WTC11 (cell line): ENCODE data around the gene ARFGAP2. TPM values are rescaled to one million over a fixed set of nuclear protein-coding genes. Genes with fewer than 3 reads are reported as not detected.
A peak's percentile ranks its signal among the peaks of the same experiment; 100 is the strongest.

Source experiments
- ATAC-seq: fragments of 200-7000 bp; cut with Tn5 transposase; 2 replicates; pipeline ENCODE4 v1.10.0; 2021; ENCODE audit warnings: mild to moderate bottlenecking, moderate library complexity
- CTCF ChIA-PET: fragments of 300-600 bp; sonication (Branson Sonifier 250); formaldehyde crosslinking; loops from one replicate; lab custom pipeline; 2021; ENCODE audit warnings: antibody characterized with exemption; lab: Charles Lee
- POLR2A ChIA-PET: fragments of 350-600 bp; sonication (Branson Sonifier 250); formaldehyde crosslinking; loops from one replicate; lab custom pipeline; 2021; ENCODE audit warnings: antibody characterized with exemption; lab: Charles Lee
- DNase-seq: peaks from one replicate; pipeline ENCODE4 v3.0.0; 2021; ENCODE audit warnings: low spot score
- H3K27ac Mint-ChIP-seq: 2 replicates; pipeline ENCODE4 v1.8.0; 2021; ENCODE audit warnings: mixed read lengths
- H3K27me3 Mint-ChIP-seq: 2 replicates; pipeline ENCODE4 v1.8.0; 2021; ENCODE audit warnings: low read depth, mild to moderate bottlenecking, moderate library complexity, mixed read lengths
- H3K36me3 Mint-ChIP-seq: 2 replicates; pipeline ENCODE4 v1.8.0; 2021; ENCODE audit warnings: mixed read lengths
- H3K4me1 Mint-ChIP-seq: 2 replicates; pipeline ENCODE4 v1.8.0; 2022; ENCODE audit warnings: mixed read lengths
- H3K4me3 Mint-ChIP-seq: 2 replicates; pipeline ENCODE4 v1.8.0; 2021; ENCODE audit warnings: mild to moderate bottlenecking, moderate library complexity, mixed read lengths
- H3K9me3 Mint-ChIP-seq: 2 replicates; pipeline ENCODE4 v1.8.0; 2021; ENCODE audit warnings: mixed read lengths
- AR ChIP-seq: fragments of 250-450 bp; sonication (Bioruptor Pico); IDR thresholded peaks from 2 replicates; pipeline ENCODE4 v1.9.0; 2021; ENCODE audit warnings: mild to moderate bottlenecking
- CREM ChIP-seq: sonication (generic); formaldehyde crosslinking; IDR thresholded peaks from 2 replicates; pipeline ENCODE4 v1.8.1; 2022; ENCODE audit warnings: mild to moderate bottlenecking, missing genetic modification reagents, moderate library complexity
- CTCF ChIP-seq: fragments of 200-600 bp; IDR thresholded peaks from 2 replicates; pipeline ENCODE4 v1.8.0; 2022; ENCODE audit warnings: antibody characterized with exemption
- E2F5 ChIP-seq: sonication (generic); formaldehyde crosslinking; IDR thresholded peaks from 2 replicates; pipeline ENCODE4 v1.8.1; 2022; ENCODE audit warnings: mild to moderate bottlenecking, moderate library complexity, missing genetic modification reagents
- FOXP4 ChIP-seq: sonication (generic); formaldehyde crosslinking; IDR thresholded peaks from 2 replicates; pipeline ENCODE4 v1.8.0; 2022; ENCODE audit warnings: mild to moderate bottlenecking, missing genetic modification reagents
- NR1H2 ChIP-seq: sonication (generic); formaldehyde crosslinking; IDR thresholded peaks from 2 replicates; pipeline ENCODE4 v1.9.0; 2021; ENCODE audit warnings: mild to moderate bottlenecking, moderate library complexity, missing genetic modification reagents
- TP53 ChIP-seq: sonication (generic); formaldehyde crosslinking; IDR thresholded peaks from 2 replicates; pipeline ENCODE4 v1.8.1; 2023; ENCODE audit warnings: mild to moderate bottlenecking, missing genetic modification reagents
- ZNF425 ChIP-seq: fragments of 250-450 bp; sonication (Bioruptor Pico); conservative IDR thresholded peaks from 2 replicates; pipeline ENCODE4 v1.9.0; 2021; ENCODE audit warnings: mild to moderate bottlenecking
- total RNA-seq: library from RNA; stranded (reverse); gene quantifications from 3 replicates; pipeline ENCODE4 v1.2.3, GENCODE V29; 2021
- TF ChIP-seq, protein P1 (sequence below): fragments of 250-450 bp; sonication (Bioruptor Pico); IDR thresholded peaks from 2 replicates; pipeline ENCODE4 v1.8.0; 2021; ENCODE audit warnings: mild to moderate bottlenecking

Gene ARFGAP2
- total RNA-seq, 1 experiment from 2014 or later = 73.0 TPM

DNA sequence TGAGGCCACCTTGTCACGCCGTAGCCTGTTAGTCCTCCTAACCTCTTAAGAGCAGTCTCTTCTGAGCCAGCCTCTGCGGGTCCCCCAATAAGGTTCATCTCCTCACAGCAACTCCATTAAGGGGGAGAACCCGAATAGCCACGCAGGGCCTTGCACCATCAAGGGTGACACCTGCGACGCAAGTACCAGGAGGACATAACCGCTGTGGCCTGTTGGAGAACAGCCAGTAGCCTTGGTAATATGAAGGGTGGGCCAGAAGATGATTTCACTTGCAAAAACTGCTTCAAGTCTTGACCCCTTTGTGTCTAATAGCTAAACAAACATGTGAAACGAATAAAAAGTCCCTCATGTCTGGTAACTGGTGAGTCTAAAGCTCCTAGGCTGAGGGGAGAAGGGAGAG is 14.8 kb downstream of the ARFGAP2 start (continued):
- TF ChIP-seq AR (CRISPR knock-in tag) (no peak), TP53 (CRISPR knock-in tag) (no peak)

DNA sequence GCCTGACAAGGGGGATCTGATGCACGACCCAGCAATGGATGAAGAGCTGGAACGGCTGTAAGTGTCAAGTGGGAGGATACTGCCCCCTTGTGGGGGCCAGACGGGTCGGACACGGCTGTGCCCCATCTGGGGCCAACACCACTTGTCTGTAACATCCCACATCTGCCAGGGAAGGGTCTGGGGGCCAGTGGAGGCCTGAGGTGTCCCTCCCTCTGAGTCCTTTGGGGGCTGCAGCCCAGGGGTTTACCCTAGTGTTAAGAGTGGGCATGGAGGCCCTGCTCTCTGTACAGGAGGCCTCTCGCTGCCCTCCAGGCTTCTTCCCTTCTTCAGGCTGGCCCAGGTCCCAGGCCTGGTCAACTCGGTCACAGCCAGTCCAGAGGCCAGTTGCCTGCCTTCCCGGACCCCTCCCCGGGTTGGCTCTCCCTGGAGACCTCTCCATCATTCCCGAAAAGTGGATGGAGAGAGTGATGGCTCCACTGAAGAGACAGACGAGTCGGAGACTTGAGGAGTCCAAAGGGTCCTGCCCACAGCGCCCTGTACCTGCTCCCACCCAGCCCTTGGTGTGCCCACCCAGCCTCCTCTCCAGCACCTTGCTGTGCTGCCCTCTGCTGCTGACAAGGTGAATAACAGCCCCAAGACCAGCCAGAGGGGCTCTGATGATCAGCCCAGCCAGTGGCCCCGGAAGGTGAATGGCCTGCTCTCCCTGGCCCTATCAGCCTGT is 15.4 kb downstream of the ARFGAP2 start:
- no peaks in the 10 kb centered on the region for H3K27me3 Mint-ChIP-seq
- ChIA-PET POLR2A (no interaction called here), CTCF (interaction anchor here (0.5 to 3.9 kb wide), 23 partner anchors 9 to 543 kb away, joined by 3 to 36 read pairs (median 4); partner anchors contain the start of genes CSTPP1, DDB2 and NR1H3)
- H3K9me3 Mint-ChIP-seq = no peaks in the 10 kb centered on the region
- 0 out of 2 replicates have a peak, but pooled peaks cover 3% of the 10 kb centered on the region for H3K4me1 Mint-ChIP-seq
- no peak overlapping the region for H3K4me3 Mint-ChIP-seq
- ATAC-seq = peak; percentile 83
- H3K36me3 Mint-ChIP-seq = peaks cover 23% of the 10 kb centered on the region
- no peak for TF ChIP-seq NR1H2 (CRISPR knock-in tag)
- no peak for TF ChIP-seq E2F5 (CRISPR knock-in tag)
- TF ChIP-seq CREM = peak; percentile 59
- peak; percentile 53; the same call in 1 of the 2 replicates for TF ChIP-seq CTCF
- 0 out of 2 replicates have a peak, but pooled peaks have one; percentile 10 for TF ChIP-seq FOXP4 (CRISPR knock-in tag)
- 0 out of 2 replicates have a peak, but pooled peaks have one; percentile 5 for TF ChIP-seq AR (CRISPR knock-in tag)
- TF ChIP-seq, protein P1, sequence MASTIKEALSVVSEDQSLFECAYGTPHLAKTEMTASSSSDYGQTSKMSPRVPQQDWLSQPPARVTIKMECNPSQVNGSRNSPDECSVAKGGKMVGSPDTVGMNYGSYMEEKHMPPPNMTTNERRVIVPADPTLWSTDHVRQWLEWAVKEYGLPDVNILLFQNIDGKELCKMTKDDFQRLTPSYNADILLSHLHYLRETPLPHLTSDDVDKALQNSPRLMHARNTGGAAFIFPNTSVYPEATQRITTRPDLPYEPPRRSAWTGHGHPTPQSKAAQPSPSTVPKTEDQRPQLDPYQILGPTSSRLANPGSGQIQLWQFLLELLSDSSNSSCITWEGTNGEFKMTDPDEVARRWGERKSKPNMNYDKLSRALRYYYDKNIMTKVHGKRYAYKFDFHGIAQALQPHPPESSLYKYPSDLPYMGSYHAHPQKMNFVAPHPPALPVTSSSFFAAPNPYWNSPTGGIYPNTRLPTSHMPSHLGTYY = 0 out of 2 replicates have a peak, but pooled peaks have one; percentile 24
- no peak for TF ChIP-seq ZNF425 (CRISPR knock-in tag)
- peak; percentile 82 for DNase-seq
- no peak overlapping the region for H3K27ac Mint-ChIP-seq
